ENCODE measurements around the gene MPI. TPM values are rescaled to one million over a fixed set of nuclear protein-coding genes. Genes with fewer than 3 reads are reported as not detected.

The MPI gene
- 32.8 and 42.5 TPM in 2 replicates for total RNA-seq (2014; rRNA removed; shearing (Covaris generic); ENCODE audit: low replicate concordance)

DNA sequence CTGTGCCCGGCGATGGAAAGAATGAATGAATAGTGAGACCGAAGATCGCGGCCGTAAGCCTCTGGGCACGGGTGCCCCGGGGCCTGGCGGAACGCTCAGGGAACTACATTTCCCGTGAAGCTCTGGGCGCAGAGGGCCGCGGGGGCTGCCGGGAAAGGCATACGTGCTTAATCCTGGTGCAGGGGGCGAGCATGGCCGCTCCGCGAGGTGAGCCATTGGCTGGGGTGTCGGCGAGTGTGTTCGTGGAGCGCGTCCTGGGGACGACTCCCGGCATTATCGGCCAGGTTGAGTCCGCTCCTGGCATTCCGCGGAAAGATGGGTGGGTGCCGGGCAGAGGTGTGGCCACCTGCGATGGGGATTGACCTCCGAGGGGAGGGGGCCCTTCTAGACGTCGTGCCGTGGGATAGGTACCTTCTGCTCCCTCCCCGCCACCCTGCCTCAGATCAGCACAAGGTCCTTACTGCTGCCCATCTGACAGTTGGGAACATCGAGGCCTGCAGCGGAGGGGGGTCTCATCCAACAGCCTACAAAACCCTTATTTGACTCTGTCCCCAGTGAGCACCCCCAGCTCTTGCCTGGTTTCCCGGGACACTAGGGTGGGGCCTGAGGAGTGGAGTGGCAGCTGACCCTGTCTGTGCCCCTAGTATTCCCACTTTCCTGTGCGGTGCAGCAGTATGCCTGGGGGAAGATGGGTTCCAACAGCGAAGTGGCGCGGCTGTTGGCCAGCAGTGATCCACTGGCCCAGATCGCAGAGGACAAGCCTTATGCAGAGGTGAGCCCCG lies at the start of gene MPI:
Gene MPI (plus strand): TSS at position 160 of the 782 bp plus-strand sequence. CDS start 32 bp downstream, at position 192.
- peaks cover 23% of the 10 kb centered on the region for H3K36me3 ChIP-seq

GRCh38 chr15:74840851-74841775 lies 48.7 kb upstream of the MPI start:
- Histone ChIP-seq H3K4me3 (no peak overlapping the region), H3K36me3 (peaks cover 26% of the 10 kb centered on the region), H3K9me3 (no peaks in the 10 kb centered on the region), H3K27me3 (no peaks in the 10 kb centered on the region)
- DNase-seq: no peak

More for the DNA sequence above, at the start of gene MPI:
- Histone ChIP-seq H3K4me3 (peak within 1 kb of the TSS; percentile 87), H3K9me3 (no peaks in the 10 kb centered on the region), H3K27me3 (no peaks in the 10 kb centered on the region)
- peak; percentile 90 for DNase-seq

GRCh38 chr15:74841891-74842373 lies 47.9 kb upstream of the MPI start:
- Histone ChIP-seq H3K4me3 (peak overlapping the region; percentile 96), H3K36me3 (peaks cover 26% of the 10 kb centered on the region), H3K27me3 (no peaks in the 10 kb centered on the region), H3K9me3 (no peaks in the 10 kb centered on the region)
- DNase-seq: no peak

DNA sequence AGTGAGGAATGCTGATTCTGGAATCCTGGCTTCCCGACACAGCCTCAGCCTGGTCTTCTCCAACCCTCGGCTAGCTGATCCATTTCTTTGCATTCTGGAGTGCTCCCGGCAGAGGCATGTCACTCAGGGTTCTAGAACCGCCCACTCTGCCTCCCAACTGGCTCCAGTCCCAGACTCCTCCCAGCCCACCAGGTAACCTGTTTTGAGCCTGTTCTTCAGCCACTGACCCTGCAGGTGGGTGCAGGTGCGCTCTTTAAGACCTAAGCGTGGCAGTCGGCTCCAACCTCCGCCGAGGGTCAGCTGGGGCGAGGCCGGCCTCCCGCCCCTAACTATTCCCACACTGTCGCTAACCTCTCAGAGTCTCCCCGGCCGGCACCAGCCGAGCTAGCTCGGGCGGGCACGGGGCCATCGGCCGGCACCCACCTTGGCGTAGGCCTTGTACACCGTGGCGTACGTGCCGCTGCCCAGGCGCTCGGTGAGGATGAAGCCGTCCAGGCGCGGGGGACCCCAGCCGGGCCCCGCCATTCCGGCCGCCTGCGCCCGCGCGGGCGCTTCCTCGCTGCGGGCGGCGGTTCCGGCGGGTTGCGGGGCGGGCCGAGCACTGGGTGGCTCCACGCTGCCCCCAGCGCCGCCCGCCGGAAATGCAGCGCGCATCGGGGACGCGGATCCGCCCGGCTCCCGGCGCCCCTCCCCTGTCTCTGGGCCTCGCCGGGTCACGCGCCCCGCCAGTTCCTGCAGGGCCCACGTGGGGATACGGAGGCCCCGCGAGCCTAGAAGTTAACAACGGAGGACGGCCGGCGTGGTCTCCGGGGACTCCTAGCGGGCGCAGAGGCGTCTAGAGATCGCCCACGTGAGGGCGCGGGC lies 47.0 kb upstream of the MPI start, which contains the start of gene ULK3:
Gene ULK3 (minus strand): TSS at position 576 of the 864 bp plus-strand sequence. CDS start 51 bp downstream, at position 525.
- peak; percentile 93 for DNase-seq
- no peaks in the 10 kb centered on the region for H3K9me3 ChIP-seq
- peaks cover 33% of the 10 kb centered on the region for H3K36me3 ChIP-seq
- H3K4me3 ChIP-seq: peak within 1 kb of the TSS; percentile 96
- H3K27me3 ChIP-seq: no peaks in the 10 kb centered on the region

GRCh38 chr15:74843445-74843828 lies 46.4 kb upstream of the MPI start:
- Histone ChIP-seq H3K27me3 (no peaks in the 10 kb centered on the region), H3K36me3 (peaks cover 35% of the 10 kb centered on the region), H3K4me3 (peak overlapping the region; percentile 96), H3K9me3 (no peaks in the 10 kb centered on the region)
- no peak for DNase-seq

GRCh38 chr15:74843891-74844299 lies 45.9 kb upstream of the MPI start:
- no peaks in the 10 kb centered on the region for H3K9me3 ChIP-seq
- no peak for DNase-seq
- peak overlapping the region; percentile 96 for H3K4me3 ChIP-seq
- H3K27me3 ChIP-seq: no peaks in the 10 kb centered on the region
- peaks cover 32% of the 10 kb centered on the region for H3K36me3 ChIP-seq

GRCh38 chr15:74844319-74845207 lies 45.3 kb upstream of the MPI start:
- H3K9me3 ChIP-seq: no peaks in the 10 kb centered on the region
- H3K36me3 ChIP-seq: peaks cover 32% of the 10 kb centered on the region
- H3K4me3 ChIP-seq: no peak overlapping the region
- H3K27me3 ChIP-seq: no peaks in the 10 kb centered on the region
- DNase-seq: no peak

DNA sequence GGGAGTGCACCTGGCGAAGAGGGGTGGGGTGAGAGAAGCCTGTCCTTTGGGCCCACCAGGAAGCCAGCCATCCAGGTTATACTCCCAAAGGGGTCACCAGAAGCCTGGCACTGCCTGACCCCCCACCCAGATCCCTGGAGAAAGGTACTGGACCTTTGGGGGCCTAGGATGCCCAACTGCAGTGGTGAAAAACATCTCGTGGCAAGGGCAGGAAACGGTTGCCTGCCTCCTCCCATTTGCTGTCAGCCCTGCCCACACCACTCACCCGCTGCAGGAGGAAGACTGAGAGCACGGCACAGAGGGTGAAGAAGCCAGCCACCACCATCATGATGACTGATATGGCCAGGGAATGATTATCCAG lies 44.7 kb upstream of the MPI start:
- Histone ChIP-seq H3K9me3 (no peaks in the 10 kb centered on the region), H3K4me3 (no peak overlapping the region), H3K27me3 (no peaks in the 10 kb centered on the region), H3K36me3 (peaks cover 35% of the 10 kb centered on the region)
- DNase-seq: no peak

DNA sequence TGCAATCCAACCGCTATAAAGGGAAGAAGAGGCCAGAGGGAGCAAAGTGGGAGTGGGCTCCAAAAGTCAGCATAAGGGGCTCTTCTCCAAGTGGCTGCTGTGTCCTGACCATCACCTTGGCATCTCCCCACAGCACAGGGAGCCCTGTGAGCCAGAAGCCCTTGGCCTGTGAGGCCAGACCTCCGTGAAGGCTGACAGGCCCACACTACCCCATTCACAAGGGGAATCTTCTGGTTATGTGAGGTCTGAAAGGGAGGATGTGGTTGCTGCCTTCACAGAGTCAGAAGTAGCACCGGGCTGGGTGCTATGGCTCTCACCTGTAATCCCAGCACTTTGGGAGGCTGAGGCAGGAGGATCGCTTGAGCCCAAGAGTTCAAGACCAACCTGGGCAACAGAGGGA lies 44.3 kb upstream of the MPI start:
- H3K36me3 ChIP-seq: peaks cover 35% of the 10 kb centered on the region
- no peak for DNase-seq
- H3K27me3 ChIP-seq: no peaks in the 10 kb centered on the region
- no peaks in the 10 kb centered on the region for H3K9me3 ChIP-seq
- H3K4me3 ChIP-seq: no peak overlapping the region

DNA sequence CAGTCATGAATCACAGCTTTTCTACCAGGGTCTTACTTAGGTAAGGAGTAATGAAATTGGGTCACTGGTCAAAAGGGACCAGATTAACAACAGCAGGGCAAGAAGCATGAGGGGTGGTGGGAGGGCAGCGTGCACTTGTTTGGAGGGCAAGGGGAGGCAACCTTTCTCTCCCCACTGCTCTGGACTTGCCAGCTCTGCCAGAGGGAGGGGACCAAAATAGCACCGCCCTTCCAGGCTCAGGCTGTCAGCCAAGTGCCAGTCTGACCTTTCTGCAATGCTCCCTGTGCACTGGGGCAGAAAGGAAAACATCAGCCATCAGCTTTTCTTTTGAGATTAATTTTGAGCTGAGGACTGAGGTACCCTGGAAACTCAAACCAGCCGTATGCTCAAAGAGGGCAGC lies 42.4 kb upstream of the MPI start:
- DNase-seq: no peak
- no peaks in the 10 kb centered on the region for H3K9me3 ChIP-seq
- H3K4me3 ChIP-seq: no peak overlapping the region
- no peaks in the 10 kb centered on the region for H3K27me3 ChIP-seq
- H3K36me3 ChIP-seq: peaks cover 42% of the 10 kb centered on the region

GRCh38 chr15:74850393-74850792 lies 39.4 kb upstream of the MPI start:
- no peak for DNase-seq
- no peaks in the 10 kb centered on the region for H3K27me3 ChIP-seq
- no peaks in the 10 kb centered on the region for H3K9me3 ChIP-seq
- no peak overlapping the region for H3K4me3 ChIP-seq
- peaks cover 58% of the 10 kb centered on the region for H3K36me3 ChIP-seq

DNA sequence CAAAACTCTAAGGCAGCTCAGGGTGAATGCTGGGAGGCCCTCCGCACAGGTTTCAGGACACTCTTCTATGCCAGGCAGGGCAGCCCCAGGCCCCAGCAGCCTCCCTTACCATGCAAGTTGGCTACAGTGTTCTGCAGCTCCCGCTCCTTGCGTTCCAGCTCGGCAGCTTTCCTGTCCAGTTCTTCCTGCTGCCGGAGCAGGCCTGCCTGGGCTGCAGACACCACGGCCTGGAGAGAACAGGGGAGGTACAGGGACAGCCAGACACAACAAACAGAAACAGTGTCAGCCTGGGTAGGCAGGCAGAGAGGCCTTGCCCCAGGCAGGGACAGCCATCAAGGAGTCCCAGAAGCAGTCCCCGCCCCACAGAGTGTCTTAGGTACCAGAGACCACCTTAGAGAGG lies 37.9 kb upstream of the MPI start:
- Histone ChIP-seq H3K27me3 (no peaks in the 10 kb centered on the region), H3K4me3 (no peak overlapping the region), H3K36me3 (peaks cover 58% of the 10 kb centered on the region), H3K9me3 (no peaks in the 10 kb centered on the region)
- DNase-seq: no peak

DNA sequence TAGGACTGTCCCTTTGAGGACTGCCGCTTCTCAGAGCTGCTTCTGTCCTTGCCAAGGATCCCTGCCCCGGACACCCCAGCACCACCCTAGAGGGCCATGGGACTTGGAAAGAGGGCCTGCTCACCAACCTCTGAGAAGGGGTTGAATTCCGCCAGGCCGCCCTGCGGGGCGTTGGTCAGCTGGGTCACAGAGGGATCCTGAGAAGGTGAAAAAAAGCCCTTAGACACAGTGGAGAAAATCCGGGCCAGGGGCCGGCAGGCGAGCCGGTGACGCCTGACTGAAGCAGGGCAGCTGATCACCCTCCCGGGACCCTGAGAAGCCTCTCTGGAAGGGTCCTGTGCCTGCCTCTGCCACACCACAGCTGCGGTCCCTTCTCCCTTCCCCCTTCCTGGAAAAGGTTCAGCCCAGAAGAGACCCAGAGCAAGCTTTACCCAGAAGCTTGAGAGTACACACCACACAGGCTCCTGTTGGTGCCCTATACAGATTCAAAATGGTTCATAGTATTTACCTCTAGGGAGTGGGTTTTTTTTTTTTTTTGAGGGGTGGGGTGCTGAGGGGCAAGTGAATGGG lies 35.3 kb upstream of the MPI start:
- Histone ChIP-seq H3K36me3 (peaks cover 40% of the 10 kb centered on the region), H3K27me3 (no peaks in the 10 kb centered on the region), H3K9me3 (no peaks in the 10 kb centered on the region), H3K4me3 (no peak overlapping the region)
- no peak for DNase-seq

- no peaks in the 10 kb centered on the region for H3K9me3 ChIP-seq
These were observed 34.0 kb upstream of the MPI start for GRCh38 chr15:74855857-74856256.

DNA sequence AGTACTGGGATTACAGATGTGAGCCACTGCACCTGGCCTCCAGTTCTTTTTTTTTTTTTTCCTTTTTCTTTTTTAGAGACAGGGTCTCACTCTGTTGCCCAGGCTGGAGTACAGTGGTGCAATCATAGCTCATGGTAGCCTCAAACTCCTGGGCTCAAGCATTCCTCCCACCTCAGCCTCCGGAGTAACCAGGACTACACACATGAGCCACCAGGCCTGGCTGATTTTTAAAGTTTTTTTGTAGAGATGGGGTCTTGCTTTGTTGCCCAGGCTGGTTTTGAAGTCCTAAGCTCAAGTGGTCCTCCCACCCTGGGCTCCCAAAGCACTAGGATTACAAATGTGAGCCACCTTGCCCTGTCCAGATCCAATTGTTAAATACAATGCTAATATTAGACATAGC lies 33.3 kb upstream of the MPI start:
- no peaks in the 10 kb centered on the region for H3K9me3 ChIP-seq
- H3K36me3 ChIP-seq: peaks cover 20% of the 10 kb centered on the region
- DNase-seq: no peak
- H3K27me3 ChIP-seq: no peaks in the 10 kb centered on the region
- no peak overlapping the region for H3K4me3 ChIP-seq

More at GRCh38 chr15:74855857-74856256, 34.0 kb upstream of the MPI start:
- Histone ChIP-seq H3K36me3 (peaks cover 27% of the 10 kb centered on the region), H3K4me3 (no peak overlapping the region), H3K27me3 (no peaks in the 10 kb centered on the region)
- no peak for DNase-seq
